A172 (cell line): ENCODE data around the gene ZWILCH. TPM values are rescaled to one million over a fixed set of nuclear protein-coding genes. Genes with fewer than 3 reads are reported as not detected.
"Not testable (repeated sequence)": the region's sequence is repeated elsewhere in the genome, so short reads cannot be mapped to it uniquely, and the experiment has no call there.

Experiments
- DNase-seq: peaks from one replicate; pipeline ENCODE4 v3.0.0-alpha.2; 2015; ENCODE audit warnings: low spot score
- total RNA-seq: library from RNA; depleted of rRNA; stranded (reverse); fragments of >200 nt; shearing (Covaris generic); gene quantifications from 2 replicates; pipeline ENCODE4 v1.2.3, GENCODE V29; 2014

The ZWILCH gene
- total RNA-seq, 1 experiment from 2014 or later, result 51.4 TPM

DNA sequence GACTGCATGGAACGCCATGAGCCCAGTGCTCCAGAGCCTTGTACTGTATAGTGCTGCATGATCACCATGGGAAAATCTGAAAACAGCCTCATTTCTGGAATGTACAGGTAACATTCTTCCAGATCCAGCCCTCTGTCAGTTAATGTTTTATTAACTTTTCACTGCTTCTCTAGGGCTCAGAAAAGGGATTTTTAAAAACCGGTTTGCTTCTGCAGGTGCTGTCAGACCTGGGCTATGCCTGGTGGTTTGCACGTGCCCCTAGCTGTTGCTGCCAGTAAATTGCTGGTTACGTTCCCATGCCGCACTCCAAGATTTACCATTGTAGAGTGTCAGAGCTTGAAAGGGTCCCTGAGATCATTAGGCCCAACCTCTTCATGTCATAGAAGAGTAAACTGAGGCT, 16.6 kb upstream of the ZWILCH start:
- no peak for DNase-seq

DNA sequence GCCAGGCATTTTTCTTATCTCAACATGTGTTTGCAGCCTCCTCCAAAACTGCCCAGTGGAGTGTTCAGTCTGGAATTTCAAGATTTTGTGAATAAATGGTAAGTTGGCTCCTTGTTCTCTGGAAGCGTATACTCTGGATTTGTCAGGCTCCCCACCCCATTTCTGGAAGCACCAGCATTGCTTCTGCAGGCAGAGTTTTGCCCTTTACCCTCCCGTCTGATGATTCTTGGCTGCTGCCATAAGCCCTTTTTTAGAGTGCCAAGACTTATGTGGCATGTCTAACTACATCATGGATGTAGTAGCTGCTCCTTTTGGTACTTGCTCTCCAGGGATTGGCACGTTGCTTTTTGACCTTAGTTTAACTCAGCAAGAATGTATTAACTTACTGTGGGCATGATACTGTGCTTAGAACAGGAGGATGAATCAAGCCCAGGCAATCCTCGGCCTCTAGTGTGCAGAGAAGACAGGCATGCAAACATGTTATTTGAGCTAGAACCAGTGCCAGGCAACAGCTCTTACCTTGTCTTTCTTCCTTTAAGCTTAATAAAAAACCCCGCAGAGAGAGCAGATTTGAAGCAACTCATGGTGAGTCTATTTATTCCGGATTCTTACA, 15.8 kb upstream of the ZWILCH start:
- DNase-seq, result no peak

DNA sequence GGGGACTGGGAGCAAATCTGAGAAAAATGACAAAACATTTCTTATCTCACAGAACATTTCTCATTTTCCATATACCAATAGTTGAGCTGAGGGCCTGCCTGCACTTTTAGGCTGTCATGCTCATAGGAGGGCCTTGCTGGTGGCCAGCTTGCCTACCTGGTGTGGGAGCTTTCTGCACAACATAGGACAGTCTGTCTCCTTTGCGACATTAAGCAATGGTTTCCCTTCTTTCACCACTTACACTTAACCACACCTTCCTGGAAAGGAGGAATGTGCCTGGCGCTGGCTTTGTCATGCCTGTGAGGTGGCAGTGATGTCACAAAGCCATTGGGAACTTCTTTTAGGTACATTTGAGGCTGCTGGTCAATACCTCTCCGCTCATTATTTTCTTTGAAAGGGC, 13.3 kb upstream of the ZWILCH start:
- no peak for DNase-seq

DNA sequence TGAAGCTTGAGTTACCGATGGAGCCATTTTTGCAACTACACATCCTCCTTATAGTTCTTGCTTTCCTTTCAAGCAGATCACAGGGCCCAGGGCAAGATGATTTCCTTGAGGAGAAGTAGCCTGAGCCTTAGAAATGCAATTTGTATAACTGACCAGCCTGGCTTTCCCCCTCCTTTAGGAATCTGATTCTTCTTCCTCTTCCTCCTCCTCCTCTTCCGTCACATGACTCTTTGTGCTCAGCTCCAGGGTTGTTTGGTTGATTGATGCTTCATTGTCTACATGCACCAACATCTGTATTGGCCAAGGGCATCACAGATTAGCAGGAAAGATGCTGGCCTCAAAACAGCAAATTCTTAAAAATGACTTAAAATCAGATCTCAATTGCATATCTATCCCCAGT, 10.9 kb upstream of the ZWILCH start:
- no peak for DNase-seq

DNA sequence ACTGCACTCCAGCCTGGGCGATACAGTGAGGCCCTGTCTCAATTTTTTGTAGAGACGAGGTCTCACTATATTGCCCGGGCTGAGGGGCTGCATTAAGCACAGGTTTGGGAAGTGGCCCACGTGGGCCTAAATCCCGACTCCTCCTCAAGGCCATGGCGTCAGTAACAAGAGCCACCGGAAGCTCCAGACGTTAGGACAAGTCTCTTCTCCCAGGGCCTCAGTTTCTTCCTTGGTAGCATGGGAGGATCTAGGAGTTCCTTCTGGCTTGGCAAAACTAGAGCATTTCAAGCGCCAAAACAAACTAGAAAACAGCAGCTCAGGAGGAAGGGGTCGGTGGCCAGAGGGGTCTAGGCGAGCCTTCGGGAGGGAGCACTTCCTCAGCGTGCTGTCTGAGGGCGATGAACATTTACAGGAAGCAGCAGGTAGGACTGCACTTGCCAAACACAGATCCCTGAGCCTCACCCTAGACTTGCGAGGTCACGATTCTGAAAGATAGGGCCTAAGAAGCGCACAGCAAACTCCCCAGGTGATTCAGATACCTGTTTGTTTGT, 8.1 kb upstream of the ZWILCH start:
- no peak for DNase-seq

DNA sequence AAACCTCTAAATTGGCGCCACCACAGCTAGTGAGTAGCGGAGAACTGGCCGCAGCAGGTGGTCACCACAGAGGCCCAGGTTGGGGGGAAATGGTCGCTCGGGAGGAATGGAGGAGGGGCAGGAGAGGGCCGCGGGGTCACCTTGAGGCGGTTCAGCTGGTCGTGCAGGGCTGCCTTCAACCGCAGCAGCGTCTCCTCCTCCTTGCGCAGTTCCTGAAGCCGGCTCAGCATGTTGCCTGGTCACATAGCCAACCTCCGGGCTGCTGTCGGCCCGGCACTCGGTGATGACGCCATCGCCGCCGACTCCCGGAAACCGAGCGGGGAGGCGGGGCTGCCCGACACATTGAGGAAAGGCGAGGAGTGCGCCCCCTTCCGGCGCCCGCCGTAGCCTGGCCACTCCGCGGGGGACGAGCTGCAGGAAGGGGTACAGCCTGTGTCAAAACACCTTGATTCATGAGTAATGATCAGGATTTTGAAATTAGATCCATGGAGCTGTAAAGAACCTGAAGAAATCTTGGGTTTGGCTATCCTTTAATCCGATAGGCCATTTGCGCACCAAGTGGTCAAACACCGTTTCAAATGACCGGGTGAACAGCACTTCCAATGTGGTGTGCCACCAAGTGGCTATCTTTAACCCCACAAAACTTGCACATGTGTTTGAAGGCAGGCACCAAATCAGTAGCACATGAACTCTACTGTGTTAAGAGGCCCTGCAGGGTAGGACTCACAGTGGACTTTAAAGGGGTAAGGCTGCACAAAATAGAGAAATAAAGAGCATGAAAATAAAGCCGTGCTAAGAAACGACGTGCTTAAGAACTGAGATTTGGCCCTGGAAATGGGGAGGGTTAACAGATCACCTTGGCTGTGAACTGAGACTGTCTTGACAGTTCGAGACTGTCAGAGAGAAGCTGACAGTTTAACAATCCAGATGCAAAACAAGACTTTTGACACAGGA, 7.3 kb upstream of the ZWILCH start, which contains the start of gene SNAPC5:
TSS of gene SNAPC5 (minus strand) at position 261 of the 954 bp plus-strand sequence. CDS start at position 230, 31 bp downstream.
- peak; percentile 80 for DNase-seq

DNA sequence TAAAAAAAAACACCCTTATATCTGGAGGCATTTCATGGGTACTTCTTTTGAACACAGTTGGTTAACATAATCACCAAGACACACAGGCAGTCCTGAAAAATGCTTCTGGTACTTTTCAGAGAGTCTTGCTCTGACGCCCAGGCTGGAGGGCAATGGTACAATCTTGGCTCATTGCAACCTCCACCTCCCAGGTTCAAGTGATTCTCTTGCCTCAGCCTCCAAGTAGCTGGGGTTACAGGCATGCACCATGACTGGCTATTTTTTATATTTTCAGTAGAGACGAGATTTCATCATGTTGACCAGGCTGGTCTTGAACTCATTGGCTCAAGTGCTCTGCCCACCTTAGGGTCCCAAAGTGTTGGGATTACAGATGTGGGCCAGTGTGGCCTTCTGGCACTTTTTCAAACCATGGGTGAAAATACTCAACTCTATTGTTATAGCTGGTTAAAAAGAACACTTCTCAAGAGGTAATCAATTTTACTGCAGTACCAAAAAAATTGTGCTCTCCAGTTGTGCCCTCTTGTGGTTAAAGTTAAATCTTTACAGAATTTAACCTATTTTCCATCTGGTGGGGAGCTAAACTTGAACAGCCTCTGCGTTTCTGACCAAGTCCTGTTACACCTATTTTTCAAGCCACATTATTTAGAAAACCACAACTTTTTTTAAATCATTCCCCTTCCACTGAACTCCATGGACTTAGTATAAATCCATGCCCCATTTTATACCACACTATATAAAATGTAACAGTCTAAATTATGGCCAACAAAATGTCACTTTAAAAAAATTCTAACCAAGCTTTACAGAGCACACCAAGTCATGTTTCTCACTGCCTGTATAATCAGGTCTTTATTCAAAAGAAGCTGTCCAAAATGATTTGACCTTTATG, 6.4 kb upstream of the ZWILCH start:
- no peak for DNase-seq

DNA sequence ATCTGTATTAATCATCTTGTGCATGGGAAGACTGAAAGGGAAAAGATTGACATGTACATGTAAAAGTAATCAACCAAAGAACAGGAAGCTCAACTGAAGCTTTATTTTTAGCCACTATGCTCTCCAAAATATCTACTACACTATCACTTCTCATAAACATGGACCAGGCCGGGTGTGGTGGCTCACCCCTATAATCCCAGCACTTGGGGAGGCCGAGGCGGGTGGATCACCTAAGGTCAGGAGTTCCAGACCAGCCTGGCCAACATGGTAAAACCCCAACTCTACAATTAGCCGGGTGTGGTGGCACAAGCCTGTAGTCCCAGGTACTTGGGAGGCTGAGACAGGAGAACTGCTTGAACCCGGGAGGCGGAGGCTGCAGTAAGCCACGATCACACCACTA, 4.8 kb upstream of the ZWILCH start:
- not testable (repeated sequence) for DNase-seq

DNA sequence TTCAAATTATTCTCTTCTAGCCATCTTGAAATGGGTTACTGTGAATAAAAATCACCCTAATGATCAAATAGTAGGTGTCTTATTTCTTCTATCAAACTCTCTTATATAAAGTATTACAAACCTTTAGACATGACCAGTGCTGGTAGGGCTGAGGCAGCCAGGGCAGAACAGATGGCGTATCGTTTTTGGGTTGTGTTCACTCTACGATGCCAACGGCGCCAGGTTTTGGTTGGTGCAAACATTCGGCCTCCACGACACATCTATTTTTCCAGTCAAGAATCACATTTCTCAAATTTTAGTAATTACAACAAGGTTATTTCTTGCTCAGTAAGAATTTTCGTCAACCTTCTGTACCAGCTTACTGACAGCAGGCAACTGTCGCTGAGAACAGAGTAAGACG, 2.6 kb upstream of the ZWILCH start:
- DNase-seq, result no peak

DNA sequence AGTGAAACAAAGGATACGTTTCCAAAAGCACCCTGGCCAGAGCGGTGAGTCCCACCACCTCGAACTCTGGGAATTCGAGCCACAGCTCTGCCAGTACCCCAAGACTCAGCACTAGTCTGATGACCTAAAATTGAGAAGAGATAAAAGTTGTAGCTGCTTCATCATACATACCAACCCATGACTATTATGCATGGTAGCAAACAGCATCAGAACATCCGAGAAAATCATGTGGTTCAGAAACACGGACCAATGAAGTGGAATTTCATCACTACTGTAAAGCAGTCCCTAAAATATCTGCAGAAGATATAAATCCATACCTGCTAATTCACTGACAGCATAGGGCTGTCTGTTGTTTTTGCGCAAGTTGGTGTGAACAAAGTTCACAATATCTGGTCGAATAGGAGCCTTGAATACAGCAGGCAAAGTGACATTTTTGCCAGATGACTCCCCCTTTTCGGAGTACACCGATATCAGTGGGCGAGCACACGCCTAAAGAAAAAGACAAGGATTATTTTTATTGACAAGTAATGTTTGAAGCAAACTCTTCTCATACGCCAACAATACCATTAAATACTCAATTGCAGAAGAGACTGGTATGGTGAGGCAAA, 2.0 kb upstream of the ZWILCH start:
- DNase-seq, result not testable (repeated sequence)

DNA sequence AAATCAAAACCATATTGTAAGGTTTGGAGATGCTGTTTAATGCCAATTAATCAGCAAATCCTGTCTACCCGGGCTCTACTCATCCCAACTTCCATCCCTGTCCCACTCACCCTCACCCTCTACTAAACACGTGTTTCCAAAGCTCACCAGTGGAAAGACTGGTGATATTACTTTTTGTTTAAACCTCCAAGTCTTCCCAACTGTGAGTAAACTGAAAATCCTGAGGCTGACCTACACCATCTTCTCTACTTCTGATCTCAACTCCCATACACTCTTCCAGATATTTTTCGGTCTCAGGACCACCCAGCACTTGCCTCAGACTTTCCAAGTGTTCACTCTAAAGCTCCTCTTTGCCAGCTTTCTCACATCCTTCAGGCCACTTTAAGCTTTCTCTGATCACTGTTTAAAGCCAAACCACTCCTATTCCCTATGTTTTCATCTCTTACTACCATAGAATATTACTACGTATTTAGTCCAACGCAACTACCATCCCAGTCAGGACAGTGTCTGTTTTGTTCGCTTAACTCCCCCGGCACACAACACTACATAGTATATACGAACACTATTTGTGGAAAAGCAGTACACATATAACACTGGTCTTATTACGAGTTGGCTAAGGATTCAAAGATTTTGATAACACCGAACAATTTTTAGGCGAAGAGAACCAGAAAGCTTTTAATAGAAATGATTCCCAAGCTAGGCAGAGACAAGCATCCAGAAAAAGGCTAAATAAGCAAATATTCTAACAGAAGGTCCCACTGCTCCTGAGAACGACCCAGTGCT, 1.2 kb upstream of the ZWILCH start:
- DNase-seq, result no peak

DNA sequence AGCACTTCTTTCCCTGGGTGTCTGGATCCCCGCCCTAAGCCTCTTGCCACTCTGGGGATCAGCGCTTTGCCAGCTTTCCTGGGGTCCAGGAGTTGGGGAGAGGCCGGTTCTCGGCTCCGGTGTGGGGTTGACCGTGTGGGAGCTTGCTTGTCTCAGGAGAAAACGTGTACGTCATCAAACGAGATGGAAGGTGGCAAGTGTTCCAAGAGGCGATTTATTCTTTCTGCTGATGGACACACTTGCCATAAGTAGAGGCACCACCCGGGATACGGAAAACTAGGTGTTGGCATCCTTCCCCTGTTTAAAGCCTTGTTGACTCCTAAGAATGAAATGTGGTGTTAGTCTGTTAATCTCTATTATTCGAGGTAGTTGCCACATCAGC, 295 bp downstream of the ZWILCH start:
- no peak for DNase-seq

DNA sequence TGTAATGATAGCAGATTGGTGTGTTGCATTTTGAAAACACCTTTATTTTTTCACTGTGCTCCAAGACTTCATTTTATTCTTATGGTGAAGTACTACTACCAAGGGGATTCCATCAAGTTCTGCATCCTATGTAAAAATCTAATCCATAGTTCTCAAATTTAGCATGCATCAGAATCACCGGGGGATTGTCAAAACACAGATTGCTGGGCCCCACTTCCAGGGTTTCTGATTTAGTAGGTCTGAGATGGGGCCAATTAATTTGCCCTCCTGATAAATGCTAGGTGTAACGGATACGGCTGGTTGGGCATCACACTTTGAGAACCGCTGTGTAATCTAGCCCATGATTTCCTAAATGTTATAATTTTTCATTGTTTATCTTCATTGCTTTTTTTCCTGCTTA, 692 bp downstream of the ZWILCH start:
- DNase-seq, result no peak

DNA sequence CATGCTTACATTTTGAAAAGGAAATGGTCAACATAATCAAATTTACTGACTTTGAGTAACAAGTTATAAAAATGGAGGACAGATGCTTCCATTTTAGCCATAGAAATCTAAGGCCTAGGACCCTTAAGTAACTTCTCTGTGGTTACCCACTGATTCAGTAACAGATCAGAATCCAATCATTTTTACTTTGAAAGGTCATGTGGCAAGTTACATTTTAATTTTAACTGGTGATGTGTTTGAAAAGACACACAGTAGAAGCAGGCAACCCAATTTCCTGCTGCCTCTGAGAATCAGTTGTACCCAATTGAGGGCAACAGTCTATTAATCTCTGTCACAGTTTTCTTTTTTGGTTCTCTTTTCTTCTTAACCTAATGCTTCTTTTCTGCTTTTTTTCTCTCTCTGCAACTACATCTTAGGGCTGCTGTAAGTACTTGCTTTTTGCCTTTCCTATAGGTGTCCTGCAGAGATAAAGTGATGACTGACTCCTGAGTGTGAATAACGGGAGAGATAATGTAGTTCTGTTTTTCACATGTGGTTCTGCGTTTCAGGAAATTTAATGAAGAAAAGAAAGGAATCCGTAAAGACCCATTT, 3.3 kb downstream of the ZWILCH start:
- no peak for DNase-seq

DNA sequence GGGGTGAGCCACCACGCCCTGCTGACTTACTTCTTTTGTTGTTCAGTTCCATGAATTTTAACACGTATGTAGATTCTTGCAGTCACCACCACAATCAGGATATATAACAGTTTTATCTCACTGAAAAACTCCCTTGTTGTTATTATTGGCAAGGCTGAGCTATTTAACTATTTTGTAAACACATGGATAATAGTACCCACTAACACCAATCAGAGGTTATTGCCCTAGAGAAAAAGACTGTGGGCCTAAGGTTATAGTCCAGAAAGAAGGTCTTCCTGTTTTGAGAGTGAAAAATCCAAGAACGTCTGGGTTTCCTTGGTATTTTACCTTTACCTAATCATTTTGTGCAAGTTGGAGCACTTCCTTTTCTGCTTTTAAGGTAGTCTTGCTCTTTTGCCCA, 9.5 kb downstream of the ZWILCH start:
- no peak for DNase-seq

DNA sequence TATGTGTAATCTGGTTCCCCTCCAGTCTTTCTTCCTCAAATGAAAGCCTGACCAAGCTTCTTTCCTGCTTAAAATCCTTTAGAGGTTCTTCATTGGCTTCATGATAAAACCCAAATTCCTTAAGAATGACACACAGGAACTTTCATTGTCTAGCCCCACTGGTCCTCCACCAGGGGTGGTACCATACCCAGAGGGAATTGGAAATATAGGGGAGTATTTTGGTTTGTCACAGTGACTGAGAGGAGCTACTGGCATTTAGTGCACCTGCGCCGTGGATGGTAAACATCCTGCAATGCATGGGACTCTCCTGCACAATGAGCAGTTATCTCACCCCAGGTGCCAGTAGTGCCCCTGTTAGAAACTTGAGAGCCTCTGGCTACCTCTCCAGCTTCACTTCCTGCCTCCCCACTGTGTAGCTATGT, 10.8 kb downstream of the ZWILCH start:
- DNase-seq, result peak; percentile 35

DNA sequence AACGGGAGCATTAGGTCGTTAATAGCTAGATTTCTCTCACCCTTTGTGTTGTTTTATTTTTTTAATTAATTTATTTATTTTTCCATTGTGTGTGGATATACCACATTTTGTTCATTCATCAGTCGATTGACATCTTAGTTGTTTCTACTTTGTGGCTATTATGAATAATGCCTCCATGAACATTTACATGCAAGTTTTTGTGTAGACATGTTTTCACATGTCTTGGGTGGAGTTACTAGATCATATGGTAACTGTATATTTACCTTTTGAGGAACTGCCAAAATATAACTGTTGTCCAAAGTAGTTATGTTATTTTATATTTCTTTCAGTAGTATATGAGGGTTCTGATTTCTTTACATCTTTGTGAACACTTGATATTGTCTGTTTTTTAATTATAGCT, 18.8 kb downstream of the ZWILCH start:
- no peak for DNase-seq

DNA sequence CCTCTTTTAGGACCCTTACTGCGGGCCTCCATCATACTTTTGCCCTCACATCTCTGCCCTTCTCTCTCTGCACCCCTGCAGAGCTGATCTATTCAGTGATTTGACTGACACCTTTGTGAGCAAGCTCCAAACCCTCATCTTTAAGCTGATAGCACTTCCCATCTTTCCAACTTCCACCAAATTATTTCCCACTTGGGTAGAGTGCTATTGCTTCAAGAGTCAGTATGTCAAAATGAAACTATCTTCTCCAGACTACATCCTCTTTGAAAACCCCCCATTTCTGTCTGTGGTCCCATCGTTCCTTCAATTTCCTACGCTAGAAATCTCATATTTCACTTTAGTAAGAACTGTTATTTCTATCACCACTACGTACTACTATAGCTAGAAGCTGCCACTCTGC, 19.7 kb downstream of the ZWILCH start:
- DNase-seq, result no peak

DNA sequence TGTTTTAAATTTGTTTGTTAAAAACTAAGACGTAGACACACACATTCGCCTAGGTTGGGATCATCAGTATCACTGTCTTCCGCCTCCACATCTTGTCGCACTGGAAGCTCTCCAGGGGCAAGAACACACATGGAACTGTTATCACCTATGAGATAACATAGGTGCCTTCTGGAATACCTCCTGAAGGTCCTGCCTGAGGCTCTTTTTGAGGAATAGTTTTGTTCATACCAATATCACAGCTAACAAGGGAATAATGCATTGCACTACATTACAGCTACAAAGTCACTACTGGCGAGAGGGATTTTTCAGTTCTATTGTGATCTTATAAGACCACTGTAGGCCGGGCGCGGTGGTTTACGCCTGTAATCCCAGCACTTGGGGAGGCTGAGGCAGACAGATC, 29.9 kb downstream of the ZWILCH start:
- DNase-seq, result no peak

DNA sequence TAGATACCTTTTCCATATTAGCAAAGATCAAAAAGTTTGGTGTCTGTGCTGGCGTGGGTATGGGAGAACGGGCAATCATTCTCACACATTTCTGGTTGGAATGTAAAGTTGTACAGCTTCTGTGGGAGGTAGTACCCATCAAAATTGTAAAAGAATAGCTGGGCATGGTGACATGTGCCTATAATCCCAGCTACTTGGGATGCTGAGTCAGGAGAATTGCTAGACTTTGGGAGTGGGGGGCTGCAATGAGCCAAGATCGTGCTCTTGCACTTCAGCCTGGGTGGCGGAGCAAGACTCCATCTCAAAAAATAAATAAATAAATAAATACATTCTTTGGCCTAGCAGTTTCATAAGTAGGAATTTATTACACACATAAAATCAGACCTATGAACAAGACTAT, 37.8 kb downstream of the ZWILCH start:
- no peak for DNase-seq
